HG03139 (cell line): ENCODE measurements around the gene CELSR1.

Source experiments
- ATAC-seq: cut with Tn5 transposase; IDR thresholded peaks from one replicate; pipeline ENCODE4 v1.9.1; 2021; ENCODE audit not compliant: unreplicated experiment

Gene CELSR1

DNA sequence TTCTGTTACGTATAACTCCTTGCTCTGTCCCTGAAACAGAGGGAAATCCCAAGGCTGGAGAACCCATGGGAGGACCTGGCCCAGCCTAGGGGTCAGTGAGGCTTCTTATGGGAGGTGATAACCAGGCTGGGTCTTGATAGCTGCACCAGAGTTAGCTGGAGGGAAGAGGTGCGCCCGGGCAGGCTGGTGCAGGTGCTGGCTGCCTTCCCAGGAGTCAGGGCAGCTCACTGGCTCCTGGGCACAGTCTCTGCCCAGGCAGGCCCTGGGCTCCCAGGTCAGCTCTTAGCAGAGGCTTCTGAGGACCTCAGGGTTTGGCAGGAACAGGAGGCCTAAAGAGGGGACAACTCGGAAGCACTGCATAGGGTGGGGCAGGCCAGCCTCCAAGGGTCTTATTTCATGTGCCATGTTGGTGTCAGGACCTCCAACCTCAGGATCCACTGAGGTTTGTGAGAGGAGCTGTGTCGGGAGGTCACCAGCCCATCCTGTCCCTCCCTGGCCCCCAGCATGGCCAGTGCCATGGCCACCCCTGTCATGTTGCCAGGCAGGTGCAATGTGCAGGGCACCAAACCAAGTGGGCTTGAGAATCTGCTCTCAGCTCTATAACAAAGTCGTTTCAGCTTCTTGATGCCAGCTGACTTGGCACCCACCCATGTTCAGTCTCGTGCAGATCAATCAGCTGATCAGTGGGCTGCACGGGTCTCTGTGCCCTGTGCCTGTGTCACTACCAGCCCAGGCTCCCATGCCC, 20.5 kb upstream of the CELSR1 start:
- ATAC-seq: no peak

DNA sequence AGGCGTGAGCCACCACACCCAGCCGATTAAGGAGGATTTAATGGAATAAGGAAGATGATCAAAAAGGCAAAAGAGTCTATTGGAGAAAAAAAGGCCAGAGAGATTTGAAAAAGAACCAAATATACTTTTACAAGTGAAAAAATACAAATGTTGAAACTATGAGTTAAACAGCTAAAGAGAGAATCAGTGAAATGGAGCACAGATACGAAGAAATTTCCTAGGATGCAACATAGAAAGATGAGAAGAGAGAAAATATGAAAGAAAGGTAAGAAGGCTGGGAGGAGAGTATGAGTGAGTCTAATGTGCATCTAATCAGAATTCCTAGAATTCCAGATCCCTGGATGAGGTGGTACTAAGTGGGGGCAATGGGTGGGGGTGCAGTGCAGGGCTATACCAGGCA, 19.4 kb upstream of the CELSR1 start:
- no peak for ATAC-seq

DNA sequence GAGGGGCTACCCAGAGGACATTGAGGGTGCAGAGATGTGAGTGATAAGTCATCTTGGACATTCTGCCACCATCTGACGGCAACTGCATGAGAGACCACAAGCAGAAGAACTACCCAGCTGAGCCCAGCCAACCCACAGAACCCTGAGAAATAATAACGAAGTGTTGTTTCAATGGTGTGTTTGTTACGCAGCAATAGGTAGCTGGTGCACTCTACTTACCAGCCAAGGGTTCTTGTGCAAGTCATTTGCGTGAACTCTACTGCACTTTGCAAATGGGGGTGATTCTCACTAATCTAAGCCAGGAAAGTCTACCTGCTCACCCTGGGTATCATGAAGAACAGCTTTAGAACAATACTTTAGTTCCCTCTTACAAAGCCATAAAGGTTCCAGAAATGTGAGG, 15.8 kb upstream of the CELSR1 start:
- no peak for ATAC-seq

DNA sequence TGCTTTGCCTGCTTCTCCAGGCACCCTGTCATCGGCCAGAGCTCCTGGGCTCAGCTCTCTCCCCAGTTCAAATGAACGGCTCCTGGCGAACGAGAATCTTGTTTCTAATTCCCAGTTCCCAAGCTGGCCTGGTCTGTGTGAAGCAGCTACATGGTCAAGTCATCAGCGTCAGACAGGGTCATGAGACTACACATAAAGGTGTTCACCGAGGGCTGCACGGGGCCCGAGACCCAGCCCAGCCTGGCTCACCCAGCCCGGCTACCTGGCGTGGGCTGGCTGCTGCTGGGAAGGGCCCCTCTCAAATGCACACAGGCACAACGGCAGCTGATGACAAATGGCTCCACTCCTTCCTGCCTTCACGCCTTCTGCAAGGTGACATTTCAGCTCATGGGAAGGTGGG, 14.6 kb upstream of the CELSR1 start:
- no peak for ATAC-seq

DNA sequence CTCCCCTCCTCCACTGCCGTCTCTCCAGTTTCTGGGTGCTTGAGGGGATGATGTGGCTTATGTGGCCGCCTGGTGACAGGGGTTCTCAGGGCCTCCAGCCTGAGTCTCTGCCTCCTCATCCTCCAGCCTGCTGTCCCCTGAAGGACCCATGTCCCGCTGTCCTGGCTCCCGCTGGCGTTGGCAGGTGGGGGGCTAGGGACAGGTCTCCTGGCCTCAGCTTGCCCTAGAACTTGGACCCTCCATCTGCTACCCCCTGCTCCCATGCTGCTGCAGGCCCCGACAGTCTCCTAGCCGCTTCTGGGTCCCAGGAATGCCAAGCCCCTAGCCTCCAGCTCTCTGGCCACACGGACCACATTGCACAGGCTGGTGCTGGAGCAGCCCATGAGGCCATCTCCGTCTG, 13.9 kb upstream of the CELSR1 start:
- no peak for ATAC-seq

DNA sequence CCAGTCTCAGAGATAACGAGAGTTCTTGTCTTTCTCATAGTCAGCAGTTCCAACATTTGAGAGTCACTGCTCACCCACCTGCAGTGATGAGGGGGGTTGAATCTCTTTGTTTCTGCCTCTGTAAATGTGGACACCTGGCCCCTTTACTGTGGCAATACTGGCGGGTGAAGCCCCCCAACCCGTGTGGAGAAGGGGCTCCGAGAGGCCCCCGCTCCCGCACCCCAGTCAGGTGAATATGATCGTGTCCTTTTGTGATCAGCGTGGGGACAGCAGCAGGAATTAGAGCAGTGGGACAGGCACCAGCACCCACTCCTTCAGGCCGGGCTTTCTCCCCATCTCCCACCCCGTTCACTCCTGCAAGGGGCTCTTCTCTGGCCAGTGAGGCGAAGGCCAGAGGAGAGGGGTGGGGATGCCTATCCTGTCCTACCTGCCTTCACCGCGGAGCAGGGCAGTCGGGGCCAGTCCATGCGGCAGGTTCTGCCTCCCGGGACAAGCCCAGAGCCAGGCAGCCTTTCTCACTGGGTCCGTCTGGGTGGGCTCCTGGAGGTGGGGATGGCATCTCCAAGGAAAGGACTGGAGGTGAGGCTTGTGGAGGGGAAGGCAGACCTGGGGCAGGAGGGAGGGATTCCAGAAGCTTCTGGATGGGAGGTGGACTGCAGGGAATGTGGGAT, 12.7 kb upstream of the CELSR1 start:
- no peak for ATAC-seq

DNA sequence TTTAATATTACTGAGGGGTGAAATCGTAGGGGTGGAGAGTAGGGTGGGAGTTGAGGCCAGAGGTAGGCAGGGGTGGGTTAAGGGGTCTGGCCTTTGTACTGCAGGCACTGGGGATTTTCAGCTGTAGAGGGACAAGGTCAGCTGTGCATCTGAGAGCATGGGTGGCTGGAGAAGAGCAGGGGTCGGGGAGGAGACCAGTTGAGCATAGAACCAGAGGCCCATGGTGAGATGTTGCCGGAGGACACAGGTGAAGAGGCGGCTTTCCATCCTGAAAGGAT, 12.1 kb upstream of the CELSR1 start:
- ATAC-seq: no peak

DNA sequence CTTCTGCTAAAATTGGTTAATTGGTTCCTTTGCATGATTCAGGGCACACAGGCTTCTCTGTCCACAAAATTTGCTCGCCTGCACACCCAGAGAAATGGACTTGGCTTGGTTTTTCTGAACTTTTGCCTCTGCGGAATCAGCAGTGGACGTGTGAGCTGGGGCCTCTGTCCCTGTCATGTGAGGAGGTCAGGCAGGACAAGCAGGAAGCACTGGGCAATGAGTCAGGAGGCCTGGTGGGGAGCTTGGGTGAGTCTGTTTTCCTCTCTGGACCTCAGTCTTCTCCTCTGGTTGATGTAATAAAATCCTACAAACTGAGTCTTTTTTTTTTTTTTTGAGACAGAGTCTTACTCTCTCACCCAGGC, 10.4 kb upstream of the CELSR1 start:
- ATAC-seq: no peak

DNA sequence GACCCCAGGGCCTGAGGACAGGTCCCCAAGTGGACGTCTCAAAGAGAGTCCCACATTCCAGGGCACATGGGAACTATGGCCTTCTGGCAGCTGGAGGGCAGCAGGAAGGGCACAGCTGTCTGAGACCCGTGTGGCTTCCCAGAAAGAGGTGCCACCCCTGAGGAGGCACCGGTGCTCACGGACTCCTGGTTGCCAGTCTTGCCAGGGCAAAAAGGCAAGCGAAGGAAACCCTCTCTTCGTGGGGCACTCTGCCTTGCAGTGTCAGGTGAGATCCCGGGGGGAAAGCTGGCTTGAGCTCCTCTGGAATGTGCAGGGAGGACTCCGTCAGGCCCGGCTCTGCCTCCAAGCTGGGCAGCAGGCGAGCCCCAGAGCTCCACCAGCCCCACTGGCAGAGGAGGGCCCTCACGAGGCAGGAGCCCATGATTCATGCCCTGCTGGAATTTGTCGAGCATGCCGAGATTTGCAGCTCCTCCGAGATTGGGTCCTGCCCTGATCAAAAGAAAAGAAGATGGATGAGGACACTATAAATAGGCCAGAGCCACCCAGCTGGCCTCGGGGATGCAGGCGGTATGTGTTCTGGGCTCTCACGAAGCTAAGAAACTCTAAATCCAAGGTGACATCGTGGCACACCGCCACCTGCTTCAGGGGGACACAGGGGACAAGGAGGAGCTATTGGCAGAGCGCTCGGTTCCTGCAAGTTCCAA, 9.9 kb upstream of the CELSR1 start:
- ATAC-seq: no peak

DNA sequence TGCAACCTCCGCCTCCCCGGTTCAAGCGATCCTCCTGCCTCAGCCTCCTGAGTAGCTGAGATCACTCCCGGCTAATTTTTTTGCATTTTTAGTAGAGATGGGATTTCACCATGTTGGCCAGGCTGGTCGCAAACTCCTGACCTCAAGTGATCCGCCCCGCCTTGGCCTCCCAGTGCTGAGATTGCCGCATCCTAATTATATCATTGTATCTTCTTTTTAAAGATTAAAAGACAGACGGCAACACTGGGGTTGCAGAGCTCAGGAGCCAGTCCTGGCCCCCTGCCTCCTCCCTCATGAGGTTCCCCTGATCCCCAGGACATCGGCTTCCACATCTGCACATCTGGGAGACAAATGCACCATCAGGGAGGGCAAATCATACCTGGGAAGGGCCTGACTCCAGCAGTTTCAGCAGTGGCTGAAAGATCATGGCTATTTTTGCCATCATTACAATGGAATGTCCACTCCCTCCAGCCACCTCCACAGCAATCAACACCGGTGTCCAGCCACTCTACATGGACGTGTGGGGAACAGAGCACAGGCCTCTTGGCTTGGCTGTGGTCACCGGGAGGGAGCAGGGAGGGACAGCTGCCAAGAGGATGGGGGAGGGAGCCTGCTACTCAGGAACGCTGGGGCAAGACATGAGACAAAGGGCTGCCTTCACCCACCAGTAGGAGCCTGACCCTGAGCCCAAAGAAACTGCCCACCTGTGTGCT, 9.2 kb upstream of the CELSR1 start:
- ATAC-seq: no peak

DNA sequence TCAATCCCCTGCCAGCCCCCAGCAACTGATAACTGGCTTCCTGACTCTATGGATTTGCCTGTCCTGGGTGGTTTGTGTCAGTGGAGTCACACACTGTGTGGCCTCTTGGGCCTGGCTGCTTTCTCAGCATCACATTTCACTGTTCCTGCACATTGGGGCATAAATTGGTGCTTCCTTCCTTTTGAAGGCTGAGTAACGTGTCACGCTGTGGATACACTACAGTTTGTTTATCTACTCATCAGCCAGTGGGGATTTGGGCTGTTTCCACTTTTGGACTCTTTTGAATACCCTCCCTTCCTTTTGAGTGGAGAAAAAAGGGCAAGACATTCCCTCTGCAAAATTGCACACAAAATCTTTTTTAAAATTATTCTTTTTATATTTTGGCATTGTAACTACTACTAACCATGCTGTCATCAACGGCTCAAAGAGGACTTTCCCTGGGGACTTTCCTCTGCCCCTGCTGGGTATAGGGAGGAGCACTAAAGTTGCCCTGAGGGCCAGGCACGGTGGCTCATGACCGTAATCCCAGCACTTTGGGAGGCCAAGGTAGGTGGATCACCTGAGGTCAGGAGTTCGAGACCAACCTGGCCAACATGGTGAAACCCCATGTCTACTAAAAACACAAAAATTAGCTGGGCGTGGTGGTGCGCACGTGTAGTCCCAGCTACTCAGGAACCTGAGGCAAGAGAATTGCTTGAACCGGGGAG, 7.8 kb upstream of the CELSR1 start:
- ATAC-seq: no peak

DNA sequence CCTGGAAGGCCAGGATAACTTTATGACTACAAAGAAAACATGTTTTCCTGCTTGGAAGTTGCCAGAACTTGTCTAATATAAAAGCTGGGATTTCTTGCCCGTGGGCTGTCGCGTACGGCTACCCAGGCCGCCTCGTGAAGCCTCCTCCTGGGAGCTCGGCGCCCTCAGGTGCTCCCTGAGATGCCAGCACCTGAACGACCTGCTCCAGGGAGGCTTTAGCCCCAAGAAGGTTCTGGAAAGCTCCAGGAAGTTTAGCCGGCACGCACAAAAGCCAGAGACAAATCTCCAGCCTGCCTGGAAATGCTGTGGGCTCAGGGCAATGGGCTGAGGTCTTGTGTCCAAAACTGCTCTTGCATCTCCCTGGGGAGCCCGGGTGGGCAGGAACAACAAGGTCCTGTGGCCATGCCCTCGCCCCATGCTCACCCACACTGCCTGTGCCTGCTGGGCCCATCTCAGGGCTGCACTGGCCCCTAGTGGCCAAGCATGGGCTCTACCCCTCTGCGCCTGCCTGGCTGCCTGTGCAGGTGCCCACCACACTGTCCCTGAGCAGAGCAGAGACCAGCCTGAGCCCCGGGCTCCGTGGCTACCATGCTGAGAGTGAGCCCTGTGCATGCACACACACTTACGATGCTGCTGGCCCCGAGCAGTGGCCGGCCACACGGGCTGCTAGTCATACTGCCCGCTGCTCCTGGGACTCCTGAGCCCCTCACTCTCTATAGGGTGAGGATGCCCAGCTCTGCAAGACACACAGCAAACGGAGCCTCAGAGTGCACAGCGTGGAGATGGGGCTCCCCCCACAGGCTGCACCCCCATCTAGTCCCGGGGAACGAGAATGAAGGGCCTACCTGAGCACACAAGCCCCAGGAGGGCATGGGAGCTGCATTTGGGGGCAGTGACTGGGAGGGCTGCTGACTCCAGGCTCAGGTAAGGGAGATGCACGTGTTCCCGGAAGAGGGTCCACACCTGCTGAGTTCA, 4.9 kb upstream of the CELSR1 start:
- ATAC-seq: peak; percentile 58

DNA sequence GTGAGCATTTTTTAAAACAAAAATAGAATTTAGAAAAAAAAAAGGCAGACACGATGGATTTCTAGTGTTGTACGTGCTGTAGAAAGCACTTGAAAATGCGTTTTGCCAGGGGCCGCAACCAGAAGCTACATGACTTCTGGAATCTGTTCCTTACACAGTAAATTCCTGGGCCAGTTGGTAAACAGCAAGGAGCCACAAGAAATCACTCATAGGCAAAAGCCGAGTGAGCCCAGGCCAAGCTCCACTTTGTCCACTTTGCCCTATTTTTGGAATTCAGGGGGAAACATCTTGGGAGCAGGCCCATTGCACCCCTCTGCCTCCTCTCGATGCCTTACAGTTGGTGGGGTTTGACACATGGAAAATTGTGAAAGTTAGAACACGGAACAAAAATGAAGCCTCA, 4.1 kb upstream of the CELSR1 start:
- no peak for ATAC-seq

DNA sequence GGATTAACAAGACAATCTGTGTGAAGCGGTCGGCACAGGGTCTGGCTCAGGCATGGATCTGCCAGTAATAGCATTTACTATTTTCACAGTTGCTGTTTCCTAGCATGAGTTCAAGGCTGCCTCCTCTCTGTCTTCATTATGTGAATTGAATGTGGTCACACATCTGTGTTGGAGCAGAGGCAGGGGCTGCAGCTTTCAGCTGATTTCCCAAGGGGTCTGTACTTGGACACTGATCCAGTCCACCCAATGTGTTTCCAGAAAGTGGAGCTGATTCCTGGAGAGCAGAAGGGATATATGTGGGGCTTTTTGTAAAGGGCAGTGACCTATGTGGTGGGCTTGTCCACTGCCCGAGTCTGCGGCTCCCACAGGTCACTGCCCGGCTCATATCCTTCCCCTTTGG, 3.5 kb upstream of the CELSR1 start:
- ATAC-seq: no peak

DNA sequence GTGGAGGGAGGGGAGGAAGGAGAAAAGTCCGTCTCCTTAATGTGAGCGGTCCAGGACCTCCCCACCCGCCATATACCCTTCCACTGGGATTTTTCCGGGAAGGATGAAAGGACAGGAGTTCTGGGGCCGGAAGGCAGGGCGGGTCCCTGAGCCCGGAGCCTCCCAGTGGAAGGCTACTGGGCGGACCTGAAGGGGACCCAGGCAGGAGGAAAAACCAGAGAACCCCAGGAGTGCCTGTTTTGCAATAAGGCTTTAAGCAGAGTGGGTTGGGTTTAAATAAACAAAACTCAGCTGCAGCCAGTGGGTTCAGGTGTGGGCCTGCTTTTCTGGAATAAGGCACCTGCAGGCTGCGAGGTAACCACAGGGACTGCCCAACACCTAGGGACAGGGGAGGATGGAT, 1.7 kb upstream of the CELSR1 start:
- ATAC-seq: no peak

DNA sequence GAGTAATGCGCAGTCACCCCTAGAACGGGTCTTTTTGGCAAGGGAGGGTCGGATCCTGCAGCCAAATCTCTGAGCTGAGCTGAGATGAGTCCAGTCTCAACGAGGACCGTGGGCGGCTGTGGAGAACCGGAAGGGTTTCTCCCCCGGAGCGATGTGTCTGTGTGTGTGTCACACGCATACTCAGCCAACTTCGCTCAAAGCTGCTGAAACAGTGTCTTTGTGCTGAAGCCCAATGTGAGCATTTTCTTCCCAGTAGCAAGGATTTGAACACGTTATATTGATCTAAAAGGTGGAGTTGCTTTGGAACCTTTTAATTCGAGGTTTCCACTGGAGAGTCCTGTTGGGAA, 1.4 kb upstream of the CELSR1 start:
- no peak for ATAC-seq

DNA sequence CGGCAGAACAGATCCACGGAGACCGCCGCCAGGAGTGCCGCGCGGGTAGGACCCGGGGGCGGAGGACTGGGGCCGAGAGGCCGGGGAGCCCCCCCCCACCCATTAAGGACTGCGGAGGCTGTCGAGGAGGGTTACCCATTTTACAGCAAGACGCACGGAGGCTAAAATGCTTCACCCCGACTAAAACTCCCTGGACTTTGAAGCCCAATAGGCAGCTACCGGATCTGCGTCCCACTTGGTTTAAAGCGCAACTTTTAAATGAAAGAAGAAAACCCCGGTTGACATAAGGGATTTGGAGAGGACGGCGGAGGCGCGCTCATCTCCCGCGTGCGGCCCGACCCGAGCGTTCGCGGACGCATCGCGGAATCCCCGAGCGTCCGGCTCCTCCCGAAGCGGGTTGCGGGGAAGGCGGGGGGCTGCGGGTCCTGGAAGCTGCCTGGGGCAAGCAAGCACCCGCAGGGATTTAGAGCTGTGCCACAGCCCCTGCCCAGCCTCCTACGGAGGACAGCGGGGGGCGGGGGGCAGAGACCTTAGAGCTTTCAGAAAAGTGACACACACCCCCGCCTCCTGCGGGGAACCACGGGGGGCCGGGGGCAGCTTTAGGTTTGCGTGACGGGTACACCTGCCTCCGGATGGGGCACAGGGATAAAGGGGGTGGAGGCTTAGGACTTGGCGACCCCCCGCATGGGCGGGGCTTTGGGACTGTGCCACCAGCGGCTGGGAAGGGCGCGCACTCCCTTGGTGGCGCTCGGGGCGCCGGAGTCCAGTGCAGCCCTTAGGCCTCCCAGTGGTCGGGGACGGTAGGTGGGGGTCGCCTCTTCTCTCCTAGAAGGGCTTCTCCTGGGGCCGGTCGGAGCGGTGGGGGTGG, 760 bp upstream of the CELSR1 start:
- no peak for ATAC-seq

DNA sequence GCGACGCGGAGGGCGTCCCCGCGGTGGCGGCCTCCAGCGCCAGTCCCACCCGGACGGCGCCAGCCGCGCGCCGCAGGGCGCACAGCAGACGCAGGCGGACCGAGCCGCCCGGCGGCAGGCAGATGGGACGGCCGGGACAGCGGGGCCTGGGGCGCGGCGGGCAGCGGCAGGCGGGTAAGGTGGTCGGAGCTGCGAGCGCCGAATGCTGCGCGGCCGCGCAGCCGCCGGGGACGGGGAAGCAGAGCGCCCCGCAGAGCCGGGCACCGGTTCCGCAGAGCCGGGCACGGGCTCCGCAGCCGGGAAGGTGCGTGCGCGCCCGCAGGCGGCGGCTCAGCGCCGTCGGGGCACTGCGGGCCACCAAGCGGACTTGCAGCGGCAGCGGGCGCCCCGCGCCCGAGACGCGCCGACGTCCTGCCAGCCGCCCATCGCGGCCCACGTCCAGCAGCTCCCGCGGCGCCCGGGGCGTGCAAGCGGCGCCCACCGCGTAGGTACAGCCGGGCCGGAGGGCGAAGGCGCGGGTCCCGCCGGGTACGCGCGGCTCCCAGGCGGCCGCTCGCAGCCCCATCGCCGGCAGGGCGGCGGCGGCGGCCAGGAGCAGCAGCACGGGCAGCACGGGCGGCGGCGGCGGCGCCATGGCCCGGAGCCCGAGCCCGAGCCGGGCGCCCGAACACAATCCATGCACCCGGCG, 739 bp downstream of the CELSR1 start:
- no peak for ATAC-seq
